Natural killer cell (primary cell): ENCODE measurements around the gene ERAS. TPM values are rescaled to one million over a fixed set of nuclear protein-coding genes. Genes with fewer than 3 reads are reported as not detected.

Experiments used
- ATAC-seq, 3 donors: fragments of 150-1000 bp in 2 of 3; fragments of 200-7000 bp in 1 of 3; cut with Tn5 transposase; 1 replicate in 1 of 3; 2 replicates in 2 of 3; pipeline ENCODE4 v1.10.0; 2021; ENCODE audit warnings: mild to moderate bottlenecking in 2 of 3, moderate library complexity in 2 of 3
- DNase-seq, 2 donors: peaks; one replicate each; pipeline versions ENCODE4 v3.0.0 to v3.0.0-alpha.2; 2013 to 2021; ENCODE audit warnings: mixed read lengths in 1 of 2
- H3K27ac ChIP-seq: one replicate; pipeline ENCODE4 v1.5.1; 2013; ENCODE audit warnings: mild to moderate bottlenecking, low read length
- H3K27me3 ChIP-seq: one replicate; pipeline ENCODE4 v1.6.1; 2013; ENCODE audit warnings: low read length; ENCODE audit not compliant: control insufficient read depth, insufficient read depth
- H3K36me3 ChIP-seq: one replicate; pipeline ENCODE4 v1.6.1; 2013; ENCODE audit warnings: low read length; ENCODE audit not compliant: control insufficient read depth, insufficient read depth
- H3K4me1 ChIP-seq: one replicate; pipeline ENCODE4 v1.6.1; 2013; ENCODE audit warnings: low read length; ENCODE audit not compliant: control insufficient read depth, insufficient read depth
- H3K4me3 ChIP-seq: one replicate; pipeline ENCODE4 v1.5.1; 2013; ENCODE audit warnings: low read length
- H3K9me3 ChIP-seq: one replicate; pipeline ENCODE4 v1.6.1; 2013; ENCODE audit warnings: low read length; ENCODE audit not compliant: control insufficient read depth, insufficient read depth
- H3K27ac Mint-ChIP-seq, 2 donors: one replicate each; pipeline ENCODE4 v1.8.0; 2022; ENCODE audit warnings: mild to moderate bottlenecking in 2 of 2, mixed read lengths in 2 of 2, moderate library complexity in 1 of 2
- H3K27me3 Mint-ChIP-seq, 2 donors: one replicate each; pipeline ENCODE4 v1.8.0; 2022; ENCODE audit warnings: low read depth in 2 of 2, mixed read lengths in 2 of 2
- H3K36me3 Mint-ChIP-seq: one replicate; pipeline ENCODE4 v1.8.0; 2022; ENCODE audit warnings: mixed read lengths
- H3K4me1 Mint-ChIP-seq, 2 donors: one replicate each; pipeline ENCODE4 v1.8.0; 2022; ENCODE audit warnings: mixed read lengths in 2 of 2
- H3K4me3 Mint-ChIP-seq: one replicate; pipeline ENCODE4 v1.8.0; 2022; ENCODE audit warnings: mild to moderate bottlenecking, moderate library complexity, mixed read lengths
- H3K9me3 Mint-ChIP-seq, 2 donors: one replicate each; pipeline ENCODE4 v1.8.0; 2022; ENCODE audit warnings: mixed read lengths in 2 of 2
- CTCF ChIP-seq: fragments of 200-600 bp; IDR thresholded peaks from one replicate; pipeline ENCODE4 v1.8.0; 2022; ENCODE audit warnings: antibody characterized with exemption
- WGBS: methylation state at CpG from one replicate; pipeline ENCODE4 v1.1.7; 2013; ENCODE audit warnings: missing lambda C conversion rate; ENCODE audit not compliant: insufficient coverage; 5-methylcytosine and 5-hydroxymethylcytosine counted together
- intact Hi-C: fragments of 100-400 bp; cut with micrococcal nuclease; formaldehyde crosslinking; loops from one replicate; pipeline ENCODE4 v1.14.2; 2022
- total RNA-seq, 4 donors: library from RNA; stranded (reverse); fragments of 120-200 nt in 1 of 4; gene quantifications; one replicate each; pipeline versions ENCODE4 v1.2.3 to v1.2.4, GENCODE V29; 2013 to 2022

ERAS gene
- total RNA-seq, 3 donors from 2014 or later (not counting 1 experiment from before 2014, with no cell fraction given) = not detected

GRCh38 chrX:48823053-48823452, 3.3 kb upstream of the ERAS start:
- Mint-ChIP-seq H3K4me3 (no peak overlapping the region), H3K4me1 (peaks cover 0 to 10% of the 10 kb centered on the region in 2 donors), H3K9me3 (no peaks in the 10 kb centered on the region), H3K27me3 (peaks cover 6% of the 10 kb centered on the region in 2 donors), H3K27ac (no peak overlapping the region), H3K36me3 (no peaks in the 10 kb centered on the region)
- ATAC-seq = no peak
- Histone ChIP-seq H3K27ac (no peak overlapping the region), H3K9me3 (no peaks in the 10 kb centered on the region), H3K27me3 (peaks cover 6% of the 10 kb centered on the region), H3K4me1 (peaks cover 9% of the 10 kb centered on the region), H3K36me3 (peaks cover 2% of the 10 kb centered on the region), H3K4me3 (no peak overlapping the region)
- intact Hi-C loops = no loop called here
- 96% methylated on average over 6 of the region's 6 CpGs for WGBS
- TF ChIP-seq CTCF = no peak
- no peak for DNase-seq

- Histone ChIP-seq H3K36me3 (peaks cover 2% of the 10 kb centered on the region), H3K4me3 (no peak overlapping the region), H3K27ac (no peak overlapping the region), H3K4me1 (peaks cover 9% of the 10 kb centered on the region), H3K27me3 (peaks cover 6% of the 10 kb centered on the region), H3K9me3 (no peaks in the 10 kb centered on the region)
- intact Hi-C loops = no loop called here
- DNase-seq (no peak), ATAC-seq (no peak)
- 100% methylated on average over 3 of the region's 8 CpGs for WGBS
- no peak overlapping the region for H3K27ac Mint-ChIP-seq
- no peaks in the 10 kb centered on the region for H3K9me3 Mint-ChIP-seq
- H3K4me3 Mint-ChIP-seq = no peak overlapping the region
- H3K36me3 Mint-ChIP-seq = no peaks in the 10 kb centered on the region
- H3K4me1 Mint-ChIP-seq = peaks cover 0 to 10% of the 10 kb centered on the region in 2 donors
- no peak for TF ChIP-seq CTCF
- peaks cover 12 to 14% of the 10 kb centered on the region in 2 donors for H3K27me3 Mint-ChIP-seq
Observed at GRCh38 chrX:48824066-48824465, 2.2 kb upstream of the ERAS start.

GRCh38 chrX:48826876-48827653, 752 bp downstream of the ERAS start:
- H3K4me3 ChIP-seq = no peak overlapping the region
- intact Hi-C loops = no loop called here
- peaks cover 2% of the 10 kb centered on the region for H3K36me3 ChIP-seq
- peaks cover 9% of the 10 kb centered on the region for H3K4me1 ChIP-seq
- Mint-ChIP-seq H3K4me3 (peak overlapping the region; percentile 68), H3K27me3 (peaks cover 21 to 29% of the 10 kb centered on the region in 2 donors), H3K9me3 (no peaks in the 10 kb centered on the region), H3K4me1 (peaks cover 0 to 5% of the 10 kb centered on the region in 2 donors), H3K27ac (no peak overlapping the region), H3K36me3 (no peaks in the 10 kb centered on the region)
- WGBS = 22% methylated on average over 73 of the region's 73 CpGs
- no peak overlapping the region for H3K27ac ChIP-seq
- peak in 1 of 3 donors; percentile 7 for ATAC-seq
- no peak for TF ChIP-seq CTCF
- DNase-seq = no peak
- no peaks in the 10 kb centered on the region for H3K9me3 ChIP-seq
- H3K27me3 ChIP-seq = peaks cover 6% of the 10 kb centered on the region

- peak overlapping the region; percentile 68 for H3K4me3 Mint-ChIP-seq
- ATAC-seq = no peak
- H3K9me3 ChIP-seq = no peaks in the 10 kb centered on the region
Observed at GRCh38 chrX:48827654-48827968, 1.3 kb downstream of the ERAS start.

More at GRCh38 chrX:48827654-48827968, 1.3 kb downstream of the ERAS start:
- intact Hi-C loops = no loop called here
- no peak overlapping the region for H3K27ac Mint-ChIP-seq
- DNase-seq = no peak
- no peak overlapping the region for H3K4me3 ChIP-seq
- 51% methylated on average over 3 of the region's 4 CpGs for WGBS
- H3K27me3 ChIP-seq = peaks cover 6% of the 10 kb centered on the region
- H3K36me3 Mint-ChIP-seq = no peaks in the 10 kb centered on the region
- H3K36me3 ChIP-seq = peaks cover 2% of the 10 kb centered on the region
- no peaks in the 10 kb centered on the region for H3K9me3 Mint-ChIP-seq
- peaks cover 23 to 32% of the 10 kb centered on the region in 2 donors for H3K27me3 Mint-ChIP-seq
- no peak for TF ChIP-seq CTCF
- peaks cover 0 to 5% of the 10 kb centered on the region in 2 donors for H3K4me1 Mint-ChIP-seq
- no peak overlapping the region for H3K27ac ChIP-seq
- peaks cover 9% of the 10 kb centered on the region for H3K4me1 ChIP-seq
